ENCODE results near the gene ATF2.

DNA sequence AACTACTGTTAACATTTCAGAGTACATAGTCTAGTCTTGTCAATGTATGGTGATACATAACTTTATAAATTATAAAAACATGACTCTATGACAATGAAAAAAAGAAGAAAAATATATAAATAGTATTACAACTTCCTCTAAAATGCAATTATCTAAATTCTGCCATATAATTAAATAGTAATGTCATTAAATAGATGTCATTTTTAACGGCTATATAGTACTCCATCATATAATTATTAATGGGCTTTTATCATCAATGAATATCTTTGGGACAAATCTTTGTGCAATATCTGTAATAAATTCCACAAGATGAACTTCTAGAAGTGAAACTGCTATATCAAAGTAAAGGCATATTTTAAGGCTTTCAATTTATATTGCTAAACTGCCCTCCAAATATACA, 24.8 kb downstream of the ATF2 start:
- TF ChIP-seq, protein P1, sequence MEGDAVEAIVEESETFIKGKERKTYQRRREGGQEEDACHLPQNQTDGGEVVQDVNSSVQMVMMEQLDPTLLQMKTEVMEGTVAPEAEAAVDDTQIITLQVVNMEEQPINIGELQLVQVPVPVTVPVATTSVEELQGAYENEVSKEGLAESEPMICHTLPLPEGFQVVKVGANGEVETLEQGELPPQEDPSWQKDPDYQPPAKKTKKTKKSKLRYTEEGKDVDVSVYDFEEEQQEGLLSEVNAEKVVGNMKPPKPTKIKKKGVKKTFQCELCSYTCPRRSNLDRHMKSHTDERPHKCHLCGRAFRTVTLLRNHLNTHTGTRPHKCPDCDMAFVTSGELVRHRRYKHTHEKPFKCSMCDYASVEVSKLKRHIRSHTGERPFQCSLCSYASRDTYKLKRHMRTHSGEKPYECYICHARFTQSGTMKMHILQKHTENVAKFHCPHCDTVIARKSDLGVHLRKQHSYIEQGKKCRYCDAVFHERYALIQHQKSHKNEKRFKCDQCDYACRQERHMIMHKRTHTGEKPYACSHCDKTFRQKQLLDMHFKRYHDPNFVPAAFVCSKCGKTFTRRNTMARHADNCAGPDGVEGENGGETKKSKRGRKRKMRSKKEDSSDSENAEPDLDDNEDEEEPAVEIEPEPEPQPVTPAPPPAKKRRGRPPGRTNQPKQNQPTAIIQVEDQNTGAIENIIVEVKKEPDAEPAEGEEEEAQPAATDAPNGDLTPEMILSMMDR (IDR thresholded peaks at IDR 0.05; ENCODE audit: insufficient read depth, low read length, poor library complexity, severe bottlenecking): no peak
- no peak for TF ChIP-seq EZH2phosphoT487 (conservative IDR thresholded peaks at IDR 0.05; ENCODE audit: low read length)

All from SU-DHL-6 (cell line).